Chondrocyte (in vitro differentiated cells): ENCODE data around the gene PPP2R5C. TPM values are rescaled to one million over a fixed set of nuclear protein-coding genes. Genes with fewer than 3 reads are reported as not detected.

Experiments used
- DNase-seq: peaks from one replicate; pipeline ENCODE4 v3.0.0; 2021; ENCODE audit warnings: mixed read lengths, low spot score
- H3K27ac Mint-ChIP-seq: one replicate; pipeline ENCODE4 v1.8.0; 2021; ENCODE audit warnings: mild to moderate bottlenecking, moderate library complexity, mixed read lengths; ENCODE audit not compliant: unreplicated experiment
- H3K27me3 Mint-ChIP-seq: 2 replicates; pipeline ENCODE4 v1.8.0; 2021; ENCODE audit warnings: low read depth, mixed read lengths
- H3K36me3 Mint-ChIP-seq: 2 replicates; pipeline ENCODE4 v1.8.0; 2021; ENCODE audit warnings: low read depth, mixed read lengths
- H3K4me1 Mint-ChIP-seq: 2 replicates; pipeline ENCODE4 v1.8.0; 2021; ENCODE audit warnings: low read depth, mild to moderate bottlenecking, mixed read lengths
- H3K4me3 Mint-ChIP-seq: one replicate; pipeline ENCODE4 v1.8.0; 2021; ENCODE audit warnings: mild to moderate bottlenecking, moderate library complexity, mixed read lengths; ENCODE audit not compliant: unreplicated experiment
- H3K9me3 Mint-ChIP-seq: 2 replicates; pipeline ENCODE4 v1.8.0; 2021; ENCODE audit warnings: low read depth, mixed read lengths
- CTCF ChIP-seq: fragments of 200-600 bp; sonication (generic); IDR thresholded peaks from 2 replicates; pipeline ENCODE4 v1.5.0; 2021; ENCODE audit warnings: antibody characterized with exemption, mild to moderate bottlenecking, moderate library complexity
- total RNA-seq: library from RNA; stranded (reverse); gene quantifications from 3 replicates; pipeline ENCODE4 v1.2.1, GENCODE V29; 2021

Gene PPP2R5C
- total RNA-seq, 1 donor from 2014 or later: 95.0 TPM

- H3K9me3 Mint-ChIP-seq: no peaks in the 10 kb centered on the region
- no peaks in the 10 kb centered on the region for H3K27me3 Mint-ChIP-seq
- no peaks in the 10 kb centered on the region for H3K36me3 Mint-ChIP-seq
- DNase-seq: peak; percentile 85
- H3K27ac Mint-ChIP-seq: peak overlapping the region; percentile 100
- H3K4me3 Mint-ChIP-seq: peak overlapping the region; percentile 92
- H3K4me1 Mint-ChIP-seq: peaks cover 14% of the 10 kb centered on the region
- no peak for TF ChIP-seq CTCF
Measured at GRCh38 chr14:101948666-101949216, 187.2 kb downstream of the PPP2R5C start.

GRCh38 chr14:101950100-101950499, 188.6 kb downstream of the PPP2R5C start:
- DNase-seq: peak; percentile 12
- Mint-ChIP-seq H3K36me3 (no peaks in the 10 kb centered on the region), H3K27me3 (no peaks in the 10 kb centered on the region), H3K27ac (no peak overlapping the region), H3K9me3 (no peaks in the 10 kb centered on the region), H3K4me1 (peaks cover 14% of the 10 kb centered on the region), H3K4me3 (peak overlapping the region; percentile 53)
- TF ChIP-seq CTCF: no peak

GRCh38 chr14:101950516-101951215, 189.2 kb downstream of the PPP2R5C start:
- TF ChIP-seq CTCF: no peak
- DNase-seq: peak; percentile 82
- Mint-ChIP-seq H3K4me3 (no peak overlapping the region), H3K36me3 (no peaks in the 10 kb centered on the region), H3K27me3 (no peaks in the 10 kb centered on the region), H3K9me3 (no peaks in the 10 kb centered on the region), H3K4me1 (peaks cover 14% of the 10 kb centered on the region), H3K27ac (peak overlapping the region; percentile 49)

- no peaks in the 10 kb centered on the region for H3K9me3 Mint-ChIP-seq
- no peak for TF ChIP-seq CTCF
- H3K27ac Mint-ChIP-seq: no peak overlapping the region
- H3K4me1 Mint-ChIP-seq: peaks cover 14% of the 10 kb centered on the region
- no peaks in the 10 kb centered on the region for H3K36me3 Mint-ChIP-seq
- no peak overlapping the region for H3K4me3 Mint-ChIP-seq
- DNase-seq: peak; percentile 38
- no peaks in the 10 kb centered on the region for H3K27me3 Mint-ChIP-seq
Measured at GRCh38 chr14:101953151-101953550, 191.6 kb downstream of the PPP2R5C start.

- no peaks in the 10 kb centered on the region for H3K36me3 Mint-ChIP-seq
- TF ChIP-seq CTCF: no peak
- H3K9me3 Mint-ChIP-seq: no peaks in the 10 kb centered on the region
- H3K4me1 Mint-ChIP-seq: peaks cover under 1% of the 10 kb centered on the region
- H3K27ac Mint-ChIP-seq: no peak overlapping the region
- H3K27me3 Mint-ChIP-seq: no peaks in the 10 kb centered on the region
- no peak overlapping the region for H3K4me3 Mint-ChIP-seq
- no peak for DNase-seq
Measured at GRCh38 chr14:101954501-101954900, 193.0 kb downstream of the PPP2R5C start.
